Retinal pigment epithelial cell (primary cell): ENCODE data around the gene NMNAT2.
"Not testable (repeated sequence)": the region's sequence is repeated elsewhere in the genome, so short reads cannot be mapped to it uniquely, and the experiment has no call there.

Experiments
- DNase-seq: peaks from one replicate; pipeline ENCODE4 v3.0.0-alpha.2; 2010; ENCODE audit warnings: low read depth
- H3K4me3 ChIP-seq: 2 replicates; pipeline ENCODE4 v1.5.1; 2011; ENCODE audit warnings: mild to moderate bottlenecking, low read length, control low read depth, moderate library complexity
- TF ChIP-seq, protein P1 (sequence below): conservative IDR thresholded peaks from 2 replicates; pipeline ENCODE4 v1.5.1; 2011; ENCODE audit warnings: low read depth, low read length, control low read depth, inconsistent platforms

The NMNAT2 gene

DNA sequence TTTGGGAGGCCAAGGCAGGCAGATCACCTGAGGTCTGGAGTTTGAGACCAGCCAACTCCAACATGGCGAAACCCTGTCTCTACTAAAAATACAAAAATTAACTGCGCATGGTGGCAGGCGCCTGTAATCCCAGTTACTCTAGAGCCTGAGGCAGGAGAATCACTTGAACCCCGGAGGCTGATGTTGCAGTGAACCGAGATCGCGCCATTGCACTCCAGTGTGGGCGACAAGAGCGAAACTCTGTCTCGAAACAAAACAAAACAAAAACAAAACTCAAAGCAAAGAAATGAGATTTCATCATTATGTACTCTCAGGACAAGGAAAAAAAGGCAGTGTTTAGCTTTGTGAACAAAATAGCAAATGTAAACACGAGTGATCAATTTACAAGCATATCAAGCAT, 171.1 kb downstream of the NMNAT2 start:
- no peak for DNase-seq
- TF ChIP-seq, protein P1, sequence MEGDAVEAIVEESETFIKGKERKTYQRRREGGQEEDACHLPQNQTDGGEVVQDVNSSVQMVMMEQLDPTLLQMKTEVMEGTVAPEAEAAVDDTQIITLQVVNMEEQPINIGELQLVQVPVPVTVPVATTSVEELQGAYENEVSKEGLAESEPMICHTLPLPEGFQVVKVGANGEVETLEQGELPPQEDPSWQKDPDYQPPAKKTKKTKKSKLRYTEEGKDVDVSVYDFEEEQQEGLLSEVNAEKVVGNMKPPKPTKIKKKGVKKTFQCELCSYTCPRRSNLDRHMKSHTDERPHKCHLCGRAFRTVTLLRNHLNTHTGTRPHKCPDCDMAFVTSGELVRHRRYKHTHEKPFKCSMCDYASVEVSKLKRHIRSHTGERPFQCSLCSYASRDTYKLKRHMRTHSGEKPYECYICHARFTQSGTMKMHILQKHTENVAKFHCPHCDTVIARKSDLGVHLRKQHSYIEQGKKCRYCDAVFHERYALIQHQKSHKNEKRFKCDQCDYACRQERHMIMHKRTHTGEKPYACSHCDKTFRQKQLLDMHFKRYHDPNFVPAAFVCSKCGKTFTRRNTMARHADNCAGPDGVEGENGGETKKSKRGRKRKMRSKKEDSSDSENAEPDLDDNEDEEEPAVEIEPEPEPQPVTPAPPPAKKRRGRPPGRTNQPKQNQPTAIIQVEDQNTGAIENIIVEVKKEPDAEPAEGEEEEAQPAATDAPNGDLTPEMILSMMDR = no peak
- no peak overlapping the region for H3K4me3 ChIP-seq

- no peak overlapping the region for H3K4me3 ChIP-seq
- TF ChIP-seq, protein P1 = no peak
- no peak for DNase-seq
Measured at GRCh38 chr1:183246436-183246835, 171.7 kb downstream of the NMNAT2 start.

DNA sequence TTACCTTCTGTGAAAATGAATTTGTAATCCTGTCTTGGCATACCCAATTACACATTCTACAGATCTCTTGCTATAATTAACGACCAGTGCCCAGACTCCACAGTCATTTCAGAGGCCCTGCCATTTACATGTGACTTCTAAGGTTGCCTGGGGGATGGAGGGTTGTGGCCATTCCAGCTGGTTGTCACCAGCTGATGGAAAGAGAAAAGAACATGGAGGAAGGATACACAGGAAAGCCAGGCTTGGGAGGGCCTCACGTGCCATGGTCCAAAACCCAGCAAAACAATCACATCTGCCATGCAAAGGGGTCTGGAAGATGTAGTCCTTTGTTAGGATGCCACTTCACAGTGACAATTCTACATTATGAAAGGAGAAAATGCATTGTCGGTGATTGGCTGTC, 172.8 kb downstream of the NMNAT2 start:
- no peak overlapping the region for H3K4me3 ChIP-seq
- DNase-seq = no peak
- TF ChIP-seq, protein P1 = no peak

- H3K4me3 ChIP-seq = no peak overlapping the region
- DNase-seq = no peak
- TF ChIP-seq, protein P1 = no peak
Measured at GRCh38 chr1:183244466-183244865, 173.7 kb downstream of the NMNAT2 start.

GRCh38 chr1:183243161-183244050, 174.8 kb downstream of the NMNAT2 start:
- no peak for DNase-seq
- TF ChIP-seq, protein P1 = no peak

DNA sequence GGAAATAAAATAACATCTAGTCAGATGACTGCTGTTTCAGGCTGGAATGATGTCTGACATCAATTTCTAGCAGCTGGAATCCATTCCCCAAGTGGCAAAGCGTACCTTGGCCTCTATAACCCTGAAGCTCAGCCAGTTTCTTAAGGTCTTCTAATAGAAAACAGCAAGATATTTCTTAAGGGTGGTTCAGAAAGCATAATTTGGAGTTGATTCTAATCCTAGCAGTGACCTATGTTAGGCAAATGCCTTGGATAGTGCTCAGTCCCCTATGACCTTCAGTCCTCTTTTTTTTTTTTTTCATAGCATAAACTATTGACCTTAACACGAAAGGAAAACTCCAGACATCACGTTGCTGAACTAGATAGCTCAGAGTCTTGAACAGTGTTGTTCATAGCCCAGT, 175.6 kb downstream of the NMNAT2 start:
- no peak for DNase-seq
- H3K4me3 ChIP-seq = no peak overlapping the region
- TF ChIP-seq, protein P1 = no peak

More at GRCh38 chr1:183243161-183244050, 174.8 kb downstream of the NMNAT2 start:
- H3K4me3 ChIP-seq = no peak overlapping the region

DNA sequence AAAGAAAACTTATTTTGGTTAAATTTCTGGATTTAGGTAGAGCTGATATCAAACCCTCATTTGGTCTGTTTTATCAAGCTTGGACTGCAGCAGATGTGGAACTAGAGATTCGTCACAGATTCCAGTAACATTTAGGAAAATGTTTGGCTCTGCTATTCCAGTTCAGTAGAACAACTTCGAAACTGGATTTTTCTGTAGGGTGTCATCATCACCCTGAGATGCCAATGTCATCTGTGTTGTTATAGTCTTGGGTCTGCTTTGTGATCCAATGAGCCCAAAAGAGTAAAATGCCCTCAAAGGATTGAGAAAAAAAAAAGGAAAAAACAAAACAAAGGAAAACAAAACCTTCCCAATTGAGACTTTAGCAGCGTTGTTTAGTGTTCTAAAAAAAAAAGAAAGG, 176.7 kb downstream of the NMNAT2 start:
- TF ChIP-seq, protein P1 = no peak
- no peak overlapping the region for H3K4me3 ChIP-seq
- no peak for DNase-seq

- not testable (repeated sequence) for DNase-seq
Measured at GRCh38 chr1:183240853-183241252, 177.3 kb downstream of the NMNAT2 start.

More at GRCh38 chr1:183240853-183241252, 177.3 kb downstream of the NMNAT2 start:
- H3K4me3 ChIP-seq = not testable (repeated sequence)
